HUDEP-2 (cell line): ENCODE measurements around the gene INPP5A.

Experiments used
- DNase-seq, 76 experiments: peaks; one replicate each; lab custom pipeline; 2025; ENCODE audit not compliant: unreplicated experiment in 76 of 76; lab: John Stamatoyannopoulos, UW

The INPP5A gene

GRCh38 chr10:132805599-132805998 lies 268.0 kb downstream of the INPP5A start:
- no peak for DNase-seq

- no peak for DNase-seq
These were observed 268.5 kb downstream of the INPP5A start for GRCh38 chr10:132806110-132806509.

- no peak for DNase-seq
These were observed 269.0 kb downstream of the INPP5A start for GRCh38 chr10:132806561-132807003.

DNA sequence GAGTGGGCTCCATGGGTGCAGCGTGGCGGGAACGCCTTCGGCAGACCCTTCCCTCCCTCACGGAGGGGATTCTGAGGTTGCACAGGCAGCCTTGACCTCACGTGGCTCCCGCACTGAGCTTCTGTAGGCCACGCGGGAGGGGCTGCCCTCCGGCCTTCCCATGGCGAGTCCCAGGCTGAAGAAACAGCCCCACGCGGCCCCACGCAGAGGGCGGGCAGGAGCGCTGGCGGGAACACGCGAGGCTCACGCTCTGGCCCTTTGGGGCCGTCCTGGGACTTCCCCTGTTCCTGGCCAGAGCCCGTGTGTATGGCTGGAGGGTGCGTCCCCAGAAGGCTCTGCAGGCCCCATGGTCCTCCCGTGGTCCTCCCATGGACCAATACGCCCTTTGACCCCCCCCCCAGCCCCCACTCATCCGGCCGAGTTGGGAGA lies 270.0 kb downstream of the INPP5A start:
- no peak for DNase-seq

- no peak for DNase-seq
These were observed 271.0 kb downstream of the INPP5A start for GRCh38 chr10:132808383-132809231.

- no peak for DNase-seq
These were observed 271.9 kb downstream of the INPP5A start for GRCh38 chr10:132809232-132810140.

GRCh38 chr10:132810141-132810806 lies 272.7 kb downstream of the INPP5A start:
- no peak for DNase-seq

DNA sequence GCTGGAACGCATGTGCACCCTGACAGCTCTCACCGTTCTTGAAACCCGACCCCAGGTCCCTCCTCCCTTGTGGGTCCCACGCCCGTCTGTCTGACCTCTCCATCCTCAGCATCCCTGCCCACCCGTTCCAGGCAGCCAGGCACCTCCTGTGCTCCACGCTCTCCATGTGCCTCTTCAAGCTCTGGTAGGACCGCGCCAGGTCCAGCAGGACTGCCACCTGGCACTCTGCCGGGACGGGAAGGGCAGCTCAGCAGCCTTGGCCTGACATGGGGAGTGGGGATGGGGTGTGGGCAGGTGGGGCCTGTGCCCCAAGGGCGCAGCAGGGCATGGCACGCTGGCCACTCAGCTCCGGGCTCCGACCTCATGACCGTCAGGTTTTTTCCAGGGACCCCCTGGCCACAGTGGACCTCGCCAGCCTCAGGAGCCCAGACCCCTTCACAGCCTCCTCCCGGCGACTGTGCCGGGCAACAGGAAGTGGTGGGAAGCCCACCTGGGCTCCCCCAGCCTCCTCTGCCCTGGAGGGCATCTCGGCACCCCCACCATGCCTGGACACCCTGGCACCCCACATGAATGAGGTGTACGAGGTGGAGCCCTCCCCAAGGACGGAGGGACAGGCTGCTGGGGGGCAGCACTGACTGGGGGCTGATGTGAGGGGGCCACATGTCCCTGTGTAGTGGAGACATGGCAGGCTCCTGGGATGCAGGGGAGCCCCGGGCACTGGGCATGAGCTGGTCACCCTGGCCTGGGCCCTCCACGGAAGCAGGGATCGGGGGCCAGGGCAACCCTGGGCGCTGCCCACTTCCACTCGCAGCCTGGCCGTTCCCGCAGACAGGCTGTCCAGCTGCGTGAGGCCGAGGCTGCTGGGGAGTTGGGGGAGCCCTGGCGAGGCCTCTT lies 273.5 kb downstream of the INPP5A start:
- DNase-seq: no peak

DNA sequence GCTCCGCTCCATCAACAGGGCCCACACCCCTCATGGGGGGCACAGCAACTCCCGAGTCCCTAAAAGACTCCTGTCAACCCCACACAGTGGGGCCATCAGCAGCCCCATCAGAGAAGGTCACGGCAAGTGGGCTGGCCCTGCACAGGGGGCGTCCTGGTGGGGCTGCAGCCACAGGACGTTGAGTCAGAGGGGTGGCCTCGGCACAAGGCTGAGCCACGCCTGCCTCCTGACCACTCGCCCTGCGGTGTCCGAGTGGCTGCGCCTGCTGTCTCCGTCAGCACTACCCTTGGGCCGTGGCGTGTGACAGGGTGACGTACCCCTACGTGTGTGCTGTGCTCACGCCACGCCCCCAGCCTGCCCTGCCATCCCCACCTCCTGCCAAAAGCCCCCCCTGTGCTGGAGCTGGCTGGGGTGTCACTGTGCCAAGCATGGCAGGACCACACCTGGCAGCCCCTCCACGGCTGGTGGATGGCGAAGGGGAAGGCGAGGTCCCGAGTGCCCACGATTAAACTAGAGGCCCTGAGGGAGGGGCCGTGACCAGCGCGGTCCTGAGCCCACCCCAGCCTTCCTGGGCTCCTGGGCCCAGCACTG lies 274.4 kb downstream of the INPP5A start:
- DNase-seq: no peak

GRCh38 chr10:132812520-132812919 lies 274.9 kb downstream of the INPP5A start:
- DNase-seq: no peak

DNA sequence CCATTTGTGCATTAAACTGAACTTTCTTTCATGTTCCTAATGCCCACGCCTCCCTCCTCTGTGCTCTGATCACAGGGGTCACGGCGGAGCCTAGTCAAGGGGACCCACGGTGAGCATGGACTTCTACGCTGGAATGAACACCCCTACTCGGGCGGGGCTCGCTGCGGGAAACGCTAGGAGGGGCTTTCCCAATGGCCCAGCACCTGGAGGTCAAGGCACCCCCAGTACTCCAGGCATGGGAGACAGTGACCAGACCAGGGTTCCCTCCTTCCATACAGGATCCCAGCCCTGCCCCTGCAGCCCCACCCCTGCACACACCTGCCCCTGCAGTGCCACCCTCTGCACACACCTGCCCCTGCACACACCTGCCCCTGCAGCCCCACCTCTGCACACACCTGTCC lies 275.4 kb downstream of the INPP5A start:
- DNase-seq: no peak

- no peak for DNase-seq
These were observed 276.2 kb downstream of the INPP5A start for GRCh38 chr10:132813560-132814468.

DNA sequence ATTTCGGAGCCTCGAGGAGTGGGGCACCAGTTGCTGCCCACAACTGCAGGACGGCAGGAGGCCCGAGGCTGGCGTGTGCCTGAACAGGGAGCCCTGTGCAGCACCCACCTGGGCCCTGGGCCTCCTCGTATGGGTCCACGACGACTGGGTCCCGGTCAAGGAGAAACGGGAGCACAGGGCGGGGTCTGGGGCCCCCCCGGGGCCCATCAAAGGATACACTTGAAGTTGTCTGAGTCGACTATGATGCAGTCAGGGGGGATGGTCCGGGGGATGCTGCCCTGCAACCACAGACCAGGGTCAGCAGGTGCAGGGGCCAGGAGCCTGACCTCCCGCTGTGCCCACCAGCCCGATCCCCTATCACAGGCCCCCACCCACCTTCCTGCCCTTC lies 276.9 kb downstream of the INPP5A start:
- DNase-seq: no peak

GRCh38 chr10:132815168-132815857 lies 277.7 kb downstream of the INPP5A start:
- no peak for DNase-seq

GRCh38 chr10:132816718-132817117 lies 279.1 kb downstream of the INPP5A start:
- no peak for DNase-seq

GRCh38 chr10:132817701-132818211 lies 280.2 kb downstream of the INPP5A start:
- no peak for DNase-seq

DNA sequence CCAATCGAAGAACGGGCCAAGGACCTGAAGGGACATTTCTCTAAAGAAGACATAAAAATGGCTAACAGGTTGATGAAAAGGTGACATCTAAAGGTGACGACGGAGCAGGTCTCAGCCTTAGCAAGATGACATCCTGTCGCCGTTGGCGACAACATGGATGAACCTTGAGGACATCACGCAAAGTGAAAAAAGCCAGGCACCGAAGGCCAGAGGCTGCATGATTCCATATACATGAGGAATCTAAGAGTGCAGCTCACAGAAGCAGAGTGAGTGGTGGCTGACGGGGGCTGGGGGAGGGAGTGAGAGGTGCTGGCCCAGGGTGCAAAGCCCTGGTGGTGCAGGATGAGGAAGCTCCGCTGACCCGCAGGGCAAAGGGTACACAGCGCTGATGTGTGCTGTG lies 282.5 kb downstream of the INPP5A start:
- no peak for DNase-seq
